GM23338 (cell line): Measurements from ENCODE around the gene SPTBN2. TPM values are rescaled to one million over a fixed set of nuclear protein-coding genes. Genes with fewer than 3 reads are reported as not detected.

ENCODE experiments used
- ATAC-seq: fragments of 200-7000 bp; cut with Tn5 transposase; 3 replicates; pipeline ENCODE4 v1.9.1; 2020
- DNase-seq: peaks from one replicate; pipeline ENCODE4 v3.0.0-alpha.2; 2015; ENCODE audit warnings: low spot score
- H2AFZ ChIP-seq: fragments of 200-600 bp; sonication (generic); 2 replicates; pipeline ENCODE4 v1.8.0; 2016; ENCODE audit warnings: antibody characterized with exemption, mild to moderate bottlenecking, moderate library complexity
- H3F3A ChIP-seq: fragments of 200-600 bp; sonication (generic); replicated peaks from 2 replicates; pipeline ENCODE4 v1.8.0; 2017; ENCODE audit warnings: antibody characterized with exemption, mixed run types, low read depth
- H3K27ac ChIP-seq: fragments of 200-600 bp; sonication (generic); 2 replicates; pipeline ENCODE4 v1.6.1; 2016; ENCODE audit warnings: low read depth
- H3K27me3 ChIP-seq: fragments of 200-600 bp; sonication (generic); 2 replicates; pipeline ENCODE4 v1.8.0; 2016; ENCODE audit warnings: mild to moderate bottlenecking, mixed run types, moderate library complexity; ENCODE audit not compliant: insufficient read depth
- H3K36me3 ChIP-seq: fragments of 200-600 bp; sonication (generic); 2 replicates; pipeline ENCODE4 v1.8.0; 2016; ENCODE audit warnings: mild to moderate bottlenecking; ENCODE audit not compliant: insufficient read depth
- H3K4me1 ChIP-seq: fragments of 200-600 bp; sonication (generic); 2 replicates; pipeline ENCODE4 v1.8.0; 2016; ENCODE audit warnings: mild to moderate bottlenecking, moderate library complexity; ENCODE audit not compliant: insufficient read depth
- H3K4me2 ChIP-seq: fragments of 200-600 bp; sonication (generic); 2 replicates; pipeline ENCODE4 v1.7.1; 2017; ENCODE audit warnings: mixed run types
- H3K4me3 ChIP-seq: fragments of 200-600 bp; sonication (generic); 2 replicates; pipeline ENCODE4 v1.6.1; 2016; ENCODE audit warnings: mixed run types
- H3K79me2 ChIP-seq: fragments of 200-600 bp; sonication (generic); replicated peaks from 2 replicates; pipeline ENCODE4 v1.8.0; 2017; ENCODE audit warnings: mild to moderate bottlenecking; ENCODE audit not compliant: insufficient read depth
- H3K9me2 ChIP-seq: fragments of 200-600 bp; sonication (generic); 2 replicates; pipeline ENCODE4 v1.8.0; 2017; ENCODE audit not compliant: insufficient read depth
- H4K20me1 ChIP-seq: fragments of 200-600 bp; sonication (generic); replicated peaks from 2 replicates; pipeline ENCODE4 v1.8.0; 2017; ENCODE audit warnings: mild to moderate bottlenecking; ENCODE audit not compliant: insufficient read depth
- H3K27ac Mint-ChIP-seq: 2 replicates; pipeline ENCODE4 v1.8.0; 2020; ENCODE audit warnings: inconsistent platforms, mild to moderate bottlenecking, moderate library complexity, mixed read lengths
- H3K27me3 Mint-ChIP-seq: 3 replicates; pipeline ENCODE4 v1.8.0; 2022; ENCODE audit warnings: low read depth, mild to moderate bottlenecking, moderate library complexity, mixed read lengths, inconsistent platforms; ENCODE audit not compliant: insufficient read depth, poor library complexity
- H3K36me3 Mint-ChIP-seq: 3 replicates; pipeline ENCODE4 v1.8.0; 2021; ENCODE audit warnings: low read depth, mild to moderate bottlenecking, inconsistent platforms, moderate library complexity, mixed read lengths
- H3K4me1 Mint-ChIP-seq: 3 replicates; pipeline ENCODE4 v1.8.0; 2020; ENCODE audit warnings: mild to moderate bottlenecking, inconsistent platforms, mixed read lengths
- H3K4me3 Mint-ChIP-seq: 3 replicates; pipeline ENCODE4 v1.8.0; 2021; ENCODE audit warnings: moderate library complexity, mild to moderate bottlenecking, inconsistent platforms, mixed read lengths
- H3K9me3 Mint-ChIP-seq: 3 replicates; pipeline ENCODE4 v1.8.0; 2020; ENCODE audit warnings: moderate library complexity, mild to moderate bottlenecking, inconsistent platforms, mixed read lengths
- CREB1 ChIP-seq: fragments of 250-450 bp; sonication (Bioruptor Pico); IDR thresholded peaks from 2 replicates; pipeline ENCODE4 v1.5.0; 2020; ENCODE audit warnings: low read depth, mild to moderate bottlenecking, moderate library complexity
- CTCF ChIP-seq, 2 experiments: fragments of 200-600 bp in 1 of 2; sonication (generic) in 1 of 2; conservative IDR thresholded peaks; 2 replicates each; pipeline versions ENCODE4 v1.5.1 to v1.6.1; 2016 to 2017; ENCODE audit warnings: antibody characterized with exemption in 2 of 2, low read depth in 2 of 2, mild to moderate bottlenecking in 2 of 2, moderate library complexity in 1 of 2
- ETS1 ChIP-seq: IDR thresholded peaks from 2 replicates; pipeline ENCODE4 v1.6.1; 2016; ENCODE audit warnings: antibody characterized with exemption
- EZH2 ChIP-seq: fragments of 200-600 bp; sonication (generic); IDR thresholded peaks from one replicate; pipeline ENCODE4 v1.8.0; 2017; ENCODE audit warnings: antibody characterized with exemption, mild to moderate bottlenecking, low read depth; ENCODE audit not compliant: unreplicated experiment
- EZH2phosphoT487 ChIP-seq: fragments of 200-600 bp; sonication (generic); IDR thresholded peaks from one replicate; pipeline ENCODE4 v1.8.1; 2018; ENCODE audit warnings: antibody characterized with exemption; ENCODE audit not compliant: unreplicated experiment
- JUNB ChIP-seq: IDR thresholded peaks from one replicate; pipeline ENCODE4 v1.6.1; 2016; ENCODE audit warnings: antibody characterized with exemption; ENCODE audit not compliant: unreplicated experiment
- NANOG ChIP-seq: IDR thresholded peaks from 2 replicates; pipeline ENCODE4 v1.6.1; 2016; ENCODE audit warnings: antibody characterized with exemption, borderline replicate concordance
- POLR2AphosphoS5 ChIP-seq: IDR thresholded peaks from 2 replicates; pipeline ENCODE4 v1.6.1; 2016; ENCODE audit warnings: antibody characterized with exemption, low read depth
- STAT1 ChIP-seq: IDR thresholded peaks from one replicate; pipeline ENCODE4 v1.6.1; 2016; ENCODE audit warnings: antibody characterized with exemption; ENCODE audit not compliant: unreplicated experiment
- ZNF114 ChIP-seq: fragments of 250-450 bp; sonication (Bioruptor Pico); IDR thresholded peaks from 2 replicates; pipeline ENCODE4 v1.5.0; 2020; ENCODE audit warnings: mild to moderate bottlenecking, moderate library complexity
- ZNF331 ChIP-seq: fragments of 250-450 bp; sonication (Bioruptor Pico); IDR thresholded peaks from 2 replicates; pipeline ENCODE4 v1.5.0; 2020; ENCODE audit warnings: low read depth, mild to moderate bottlenecking, moderate library complexity
- polyA plus RNA-seq: library from polyadenylated mRNA; unstranded; fragments of >200 nt; fragmentation: Nextera tagmentation; extraction: Ambion mirVana; gene quantifications from 2 replicates; pipeline ENCODE4 v1.2.1, GENCODE V29; 2016
- total RNA-seq: library from RNA; depleted of rRNA; stranded (reverse); fragments of >200 nt; shearing (Covaris generic); gene quantifications from 2 replicates; pipeline ENCODE4 v1.2.3, GENCODE V29; 2014
- TF ChIP-seq, protein P1 (sequence below): fragments of 250-450 bp; sonication (Bioruptor Pico); IDR thresholded peaks from 2 replicates; pipeline ENCODE4 v1.5.0; 2020; ENCODE audit warnings: mild to moderate bottlenecking, moderate library complexity
- TF ChIP-seq, protein P2 (sequence below): IDR thresholded peaks from one replicate; pipeline ENCODE4 v1.6.1; 2018; ENCODE audit warnings: antibody characterized with exemption; ENCODE audit not compliant: unreplicated experiment

Gene SPTBN2
- total and polyA plus RNA-seq, 2 experiments from 2014 or later = 7.7 to 49.1 TPM

DNA sequence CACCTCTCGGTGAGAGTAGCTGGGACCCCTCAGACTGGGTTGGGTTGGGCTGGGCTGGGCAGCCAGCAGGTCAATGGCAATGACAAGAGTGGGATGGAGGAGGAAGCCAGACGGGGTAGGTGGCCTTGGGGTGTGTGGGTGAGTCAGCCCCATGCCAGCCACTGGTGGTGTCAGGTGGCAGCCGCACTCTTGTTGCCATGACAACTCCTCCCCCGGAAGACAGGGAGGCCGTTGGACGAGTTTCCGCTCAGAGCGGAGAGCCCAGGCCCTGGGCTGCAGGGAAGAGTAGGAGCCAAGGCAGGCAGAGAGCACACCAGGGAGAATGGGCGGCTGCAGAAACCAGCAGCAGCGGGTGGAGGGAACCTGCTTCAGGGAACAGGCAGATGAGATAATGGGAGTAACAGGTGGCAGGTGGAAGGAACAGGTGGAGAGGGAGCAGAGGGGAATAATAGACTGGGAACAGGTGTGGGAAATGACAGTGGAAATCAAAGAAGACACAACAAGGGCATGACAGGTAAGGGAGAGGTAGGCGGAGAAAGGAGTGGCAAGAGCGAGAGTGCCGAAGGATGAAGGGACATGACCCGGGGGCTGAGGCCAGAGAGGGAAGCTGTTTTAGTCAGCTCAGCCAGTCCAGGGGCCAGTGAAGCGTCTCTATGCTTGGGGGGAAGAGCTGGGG, 8.7 kb downstream of the SPTBN2 start:
- H3K4me2 ChIP-seq = peak overlapping the region; percentile 78; the same call in 1 of the 2 replicates

More for the DNA sequence above, 8.7 kb downstream of the SPTBN2 start:
- ATAC-seq (peak; percentile 82), DNase-seq (peak; percentile 91)
- TF ChIP-seq JUNB = no peak
- TF ChIP-seq CTCF (conservative IDR thresholded peaks at IDR 0.05; ENCODE audit: low read depth in 2 of 2) = no peak
- TF ChIP-seq ETS1 = no peak
- TF ChIP-seq, protein P1, sequence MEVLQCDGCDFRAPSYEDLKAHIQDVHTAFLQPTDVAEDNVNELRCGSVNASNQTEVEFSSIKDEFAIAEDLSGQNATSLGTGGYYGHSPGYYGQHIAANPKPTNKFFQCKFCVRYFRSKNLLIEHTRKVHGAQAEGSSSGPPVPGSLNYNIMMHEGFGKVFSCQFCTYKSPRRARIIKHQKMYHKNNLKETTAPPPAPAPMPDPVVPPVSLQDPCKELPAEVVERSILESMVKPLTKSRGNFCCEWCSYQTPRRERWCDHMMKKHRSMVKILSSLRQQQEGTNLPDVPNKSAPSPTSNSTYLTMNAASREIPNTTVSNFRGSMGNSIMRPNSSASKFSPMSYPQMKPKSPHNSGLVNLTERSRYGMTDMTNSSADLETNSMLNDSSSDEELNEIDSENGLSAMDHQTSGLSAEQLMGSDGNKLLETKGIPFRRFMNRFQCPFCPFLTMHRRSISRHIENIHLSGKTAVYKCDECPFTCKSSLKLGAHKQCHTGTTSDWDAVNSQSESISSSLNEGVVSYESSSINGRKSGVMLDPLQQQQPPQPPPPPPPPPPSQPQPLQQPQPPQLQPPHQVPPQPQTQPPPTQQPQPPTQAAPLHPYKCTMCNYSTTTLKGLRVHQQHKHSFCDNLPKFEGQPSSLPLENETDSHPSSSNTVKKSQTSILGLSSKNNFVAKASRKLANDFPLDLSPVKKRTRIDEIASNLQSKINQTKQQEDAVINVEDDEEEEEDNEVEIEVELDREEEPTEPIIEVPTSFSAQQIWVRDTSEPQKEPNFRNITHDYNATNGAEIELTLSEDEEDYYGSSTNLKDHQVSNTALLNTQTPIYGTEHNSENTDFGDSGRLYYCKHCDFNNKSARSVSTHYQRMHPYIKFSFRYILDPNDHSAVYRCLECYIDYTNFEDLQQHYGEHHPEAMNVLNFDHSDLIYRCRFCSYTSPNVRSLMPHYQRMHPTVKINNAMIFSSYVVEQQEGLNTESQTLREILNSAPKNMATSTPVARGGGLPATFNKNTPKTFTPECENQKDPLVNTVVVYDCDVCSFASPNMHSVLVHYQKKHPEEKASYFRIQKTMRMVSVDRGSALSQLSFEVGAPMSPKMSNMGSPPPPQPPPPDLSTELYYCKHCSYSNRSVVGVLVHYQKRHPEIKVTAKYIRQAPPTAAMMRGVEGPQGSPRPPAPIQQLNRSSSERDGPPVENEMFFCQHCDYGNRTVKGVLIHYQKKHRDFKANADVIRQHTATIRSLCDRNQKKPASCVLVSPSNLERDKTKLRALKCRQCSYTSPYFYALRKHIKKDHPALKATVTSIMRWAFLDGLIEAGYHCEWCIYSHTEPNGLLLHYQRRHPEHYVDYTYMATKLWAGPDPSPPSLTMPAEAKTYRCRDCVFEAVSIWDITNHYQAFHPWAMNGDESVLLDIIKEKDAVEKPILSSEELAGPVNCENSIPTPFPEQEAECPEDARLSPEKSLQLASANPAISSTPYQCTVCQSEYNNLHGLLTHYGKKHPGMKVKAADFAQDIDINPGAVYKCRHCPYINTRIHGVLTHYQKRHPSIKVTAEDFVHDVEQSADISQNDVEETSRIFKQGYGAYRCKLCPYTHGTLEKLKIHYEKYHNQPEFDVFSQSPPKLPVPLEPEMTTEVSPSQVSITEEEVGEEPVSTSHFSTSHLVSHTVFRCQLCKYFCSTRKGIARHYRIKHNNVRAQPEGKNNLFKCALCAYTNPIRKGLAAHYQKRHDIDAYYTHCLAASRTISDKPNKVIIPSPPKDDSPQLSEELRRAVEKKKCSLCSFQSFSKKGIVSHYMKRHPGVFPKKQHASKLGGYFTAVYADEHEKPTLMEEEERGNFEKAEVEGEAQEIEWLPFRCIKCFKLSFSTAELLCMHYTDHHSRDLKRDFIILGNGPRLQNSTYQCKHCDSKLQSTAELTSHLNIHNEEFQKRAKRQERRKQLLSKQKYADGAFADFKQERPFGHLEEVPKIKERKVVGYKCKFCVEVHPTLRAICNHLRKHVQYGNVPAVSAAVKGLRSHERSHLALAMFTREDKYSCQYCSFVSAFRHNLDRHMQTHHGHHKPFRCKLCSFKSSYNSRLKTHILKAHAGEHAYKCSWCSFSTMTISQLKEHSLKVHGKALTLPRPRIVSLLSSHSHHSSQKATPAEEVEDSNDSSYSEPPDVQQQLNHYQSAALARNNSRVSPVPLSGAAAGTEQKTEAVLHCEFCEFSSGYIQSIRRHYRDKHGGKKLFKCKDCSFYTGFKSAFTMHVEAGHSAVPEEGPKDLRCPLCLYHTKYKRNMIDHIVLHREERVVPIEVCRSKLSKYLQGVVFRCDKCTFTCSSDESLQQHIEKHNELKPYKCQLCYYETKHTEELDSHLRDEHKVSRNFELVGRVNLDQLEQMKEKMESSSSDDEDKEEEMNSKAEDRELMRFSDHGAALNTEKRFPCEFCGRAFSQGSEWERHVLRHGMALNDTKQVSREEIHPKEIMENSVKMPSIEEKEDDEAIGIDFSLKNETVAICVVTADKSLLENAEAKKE = no peak
- TF ChIP-seq POLR2AphosphoS5 = no peak
- TF ChIP-seq STAT1 = no peak
- TF ChIP-seq EZH2 = no peak
- TF ChIP-seq NANOG = no peak
- no peak for TF ChIP-seq ZNF114 (CRISPR knock-in tag)
- TF ChIP-seq, protein P2, sequence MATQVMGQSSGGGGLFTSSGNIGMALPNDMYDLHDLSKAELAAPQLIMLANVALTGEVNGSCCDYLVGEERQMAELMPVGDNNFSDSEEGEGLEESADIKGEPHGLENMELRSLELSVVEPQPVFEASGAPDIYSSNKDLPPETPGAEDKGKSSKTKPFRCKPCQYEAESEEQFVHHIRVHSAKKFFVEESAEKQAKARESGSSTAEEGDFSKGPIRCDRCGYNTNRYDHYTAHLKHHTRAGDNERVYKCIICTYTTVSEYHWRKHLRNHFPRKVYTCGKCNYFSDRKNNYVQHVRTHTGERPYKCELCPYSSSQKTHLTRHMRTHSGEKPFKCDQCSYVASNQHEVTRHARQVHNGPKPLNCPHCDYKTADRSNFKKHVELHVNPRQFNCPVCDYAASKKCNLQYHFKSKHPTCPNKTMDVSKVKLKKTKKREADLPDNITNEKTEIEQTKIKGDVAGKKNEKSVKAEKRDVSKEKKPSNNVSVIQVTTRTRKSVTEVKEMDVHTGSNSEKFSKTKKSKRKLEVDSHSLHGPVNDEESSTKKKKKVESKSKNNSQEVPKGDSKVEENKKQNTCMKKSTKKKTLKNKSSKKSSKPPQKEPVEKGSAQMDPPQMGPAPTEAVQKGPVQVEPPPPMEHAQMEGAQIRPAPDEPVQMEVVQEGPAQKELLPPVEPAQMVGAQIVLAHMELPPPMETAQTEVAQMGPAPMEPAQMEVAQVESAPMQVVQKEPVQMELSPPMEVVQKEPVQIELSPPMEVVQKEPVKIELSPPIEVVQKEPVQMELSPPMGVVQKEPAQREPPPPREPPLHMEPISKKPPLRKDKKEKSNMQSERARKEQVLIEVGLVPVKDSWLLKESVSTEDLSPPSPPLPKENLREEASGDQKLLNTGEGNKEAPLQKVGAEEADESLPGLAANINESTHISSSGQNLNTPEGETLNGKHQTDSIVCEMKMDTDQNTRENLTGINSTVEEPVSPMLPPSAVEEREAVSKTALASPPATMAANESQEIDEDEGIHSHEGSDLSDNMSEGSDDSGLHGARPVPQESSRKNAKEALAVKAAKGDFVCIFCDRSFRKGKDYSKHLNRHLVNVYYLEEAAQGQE = no peak
- TF ChIP-seq CREB1 (CRISPR knock-in tag) = no peak
- TF ChIP-seq ZNF331 (CRISPR knock-in tag) = no peak
- no peak for TF ChIP-seq EZH2phosphoT487
- H3K36me3 ChIP-seq = no peaks in the 10 kb centered on the region
- Mint-ChIP-seq H3K36me3 (peaks cover 13% of the 10 kb centered on the region), H3K4me1 (peaks cover 59% of the 10 kb centered on the region), H3K27me3 (peaks cover 18% of the 10 kb centered on the region), H3K4me3 (peak overlapping the region; percentile 50), H3K9me3 (no peaks in the 10 kb centered on the region), H3K27ac (peak overlapping the region; percentile 77)
- no peaks in the 10 kb centered on the region for H3K9me2 ChIP-seq
- no peaks in the 10 kb centered on the region; the same call in 1 of the 2 replicates for H3K79me2 ChIP-seq
- H3K4me1 ChIP-seq = peaks cover 23% of the 10 kb centered on the region
- H4K20me1 ChIP-seq = peaks cover 3% of the 10 kb centered on the region; the same call in 1 of the 2 replicates
- H2AFZ ChIP-seq = no peak overlapping the region
- H3K27me3 ChIP-seq = no peaks in the 10 kb centered on the region
- H3F3A ChIP-seq = peaks cover 16% of the 10 kb centered on the region; the same call in 1 of the 2 replicates
- H3K4me3 ChIP-seq = no peak overlapping the region
- H3K27ac ChIP-seq = no peak overlapping the region; the same call in 1 of the 2 replicates
